CD4-positive, alpha-beta T cell treated with Interferon gamma for 1 hour (primary cell): ENCODE measurements around the gene IL34.
"Not testable (repeated sequence)": the region's sequence is repeated elsewhere in the genome, so short reads cannot be mapped to it uniquely, and the experiment has no call there.

Experiments used
- DNase-seq: peaks from one replicate; pipeline ENCODE4 v3.0.0-alpha.2; 2020

Gene IL34

DNA sequence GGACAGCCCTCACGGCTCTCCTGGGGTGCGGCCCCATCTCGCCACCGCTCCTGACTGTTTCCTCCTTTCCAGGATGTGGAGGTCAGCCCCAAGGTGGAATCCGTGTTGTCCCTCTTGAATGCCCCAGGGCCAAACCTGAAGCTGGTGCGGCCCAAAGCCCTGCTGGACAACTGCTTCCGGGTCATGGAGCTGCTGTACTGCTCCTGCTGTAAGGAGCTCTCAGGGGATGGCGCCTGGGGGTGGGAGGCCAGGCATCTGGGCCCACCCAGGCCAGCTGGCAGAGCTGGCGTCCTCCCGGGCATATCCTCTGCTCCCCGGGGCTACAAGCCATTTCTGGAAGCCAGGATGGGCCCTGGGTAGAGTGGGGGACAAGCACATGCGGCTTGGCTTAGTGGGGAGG, 13.2 kb downstream of the IL34 start:
- DNase-seq: no peak

- DNase-seq: no peak
Observed at GRCh38 chr16:70659953-70660671, 13.8 kb downstream of the IL34 start.

DNA sequence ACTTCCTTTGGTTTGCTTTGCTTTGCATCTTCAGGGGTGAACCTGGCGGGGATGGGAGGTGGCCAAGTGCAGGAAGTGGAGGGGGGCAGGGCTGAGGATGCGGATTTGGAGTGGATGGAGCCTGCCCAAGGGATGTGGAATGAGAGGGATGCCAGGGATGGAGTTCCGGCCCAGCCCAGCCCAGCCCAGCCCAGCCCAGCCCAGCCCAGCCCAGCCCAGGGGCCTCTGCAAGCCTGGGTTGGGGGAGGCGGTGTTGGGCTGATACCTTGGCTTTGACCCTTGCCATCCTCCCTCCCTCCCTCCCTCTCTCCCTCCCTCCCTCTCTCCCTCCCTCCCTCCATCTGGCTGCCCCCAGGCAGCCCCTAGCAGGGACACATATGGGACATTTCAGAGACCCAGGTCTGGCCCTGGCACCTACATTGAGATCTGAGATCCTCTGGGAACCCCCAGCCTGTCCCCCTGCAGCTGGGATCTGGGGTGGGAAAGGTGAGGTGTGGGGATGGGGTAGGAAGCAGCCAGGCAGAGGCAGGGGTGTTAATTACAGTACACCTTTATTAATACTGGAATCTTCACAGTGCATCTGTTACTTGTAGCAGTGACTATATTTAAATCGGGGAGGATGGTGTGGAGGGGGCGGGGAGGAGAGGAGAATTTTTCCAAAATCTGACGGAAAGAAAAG, 14.5 kb downstream of the IL34 start:
- DNase-seq: no peak

GRCh38 chr16:70661534-70661917, 15.2 kb downstream of the IL34 start:
- DNase-seq: no peak

GRCh38 chr16:70661918-70662641, 15.7 kb downstream of the IL34 start:
- no peak for DNase-seq

GRCh38 chr16:70662991-70663523, 16.7 kb downstream of the IL34 start:
- DNase-seq: no peak

DNA sequence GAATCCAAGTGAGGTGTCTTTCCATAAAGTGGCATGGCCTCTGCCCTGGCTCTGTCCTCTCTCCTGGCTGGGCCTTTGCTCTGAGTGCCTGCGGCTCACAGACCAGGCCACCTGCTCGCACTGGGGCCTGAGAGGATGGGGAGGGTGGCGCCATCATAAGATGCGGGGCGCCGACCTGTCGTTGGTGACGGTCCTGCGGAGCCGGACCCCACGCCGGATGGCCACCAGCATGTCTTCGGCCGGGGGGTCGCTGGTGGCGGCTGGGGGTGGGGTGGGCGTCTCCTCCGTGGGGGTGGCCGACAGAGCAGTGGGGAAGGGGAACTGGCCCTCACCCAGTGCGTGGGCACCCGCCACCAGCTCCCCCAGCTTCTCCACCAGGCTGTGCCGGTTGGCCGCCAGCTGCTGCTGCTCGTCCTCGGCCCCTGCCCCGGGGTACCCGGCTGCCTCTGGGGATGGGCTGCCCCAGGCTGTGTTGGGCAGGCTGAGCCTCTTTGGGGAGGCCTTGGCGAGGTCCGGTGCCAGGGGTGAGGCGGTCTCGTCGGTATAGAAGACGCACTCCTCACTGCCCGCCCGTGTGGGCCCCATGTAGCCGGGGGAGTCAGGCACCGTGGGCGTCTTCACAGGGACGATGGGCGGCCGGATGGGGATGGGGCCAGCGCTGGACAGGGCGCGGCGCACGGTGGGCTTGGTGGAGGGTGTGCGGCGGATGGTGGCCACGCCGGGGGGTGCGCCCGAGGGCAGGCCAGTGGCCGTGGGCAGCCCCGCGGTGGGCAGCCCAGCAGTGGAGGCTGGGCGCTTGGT, 17.4 kb downstream of the IL34 start:
- no peak for DNase-seq

DNA sequence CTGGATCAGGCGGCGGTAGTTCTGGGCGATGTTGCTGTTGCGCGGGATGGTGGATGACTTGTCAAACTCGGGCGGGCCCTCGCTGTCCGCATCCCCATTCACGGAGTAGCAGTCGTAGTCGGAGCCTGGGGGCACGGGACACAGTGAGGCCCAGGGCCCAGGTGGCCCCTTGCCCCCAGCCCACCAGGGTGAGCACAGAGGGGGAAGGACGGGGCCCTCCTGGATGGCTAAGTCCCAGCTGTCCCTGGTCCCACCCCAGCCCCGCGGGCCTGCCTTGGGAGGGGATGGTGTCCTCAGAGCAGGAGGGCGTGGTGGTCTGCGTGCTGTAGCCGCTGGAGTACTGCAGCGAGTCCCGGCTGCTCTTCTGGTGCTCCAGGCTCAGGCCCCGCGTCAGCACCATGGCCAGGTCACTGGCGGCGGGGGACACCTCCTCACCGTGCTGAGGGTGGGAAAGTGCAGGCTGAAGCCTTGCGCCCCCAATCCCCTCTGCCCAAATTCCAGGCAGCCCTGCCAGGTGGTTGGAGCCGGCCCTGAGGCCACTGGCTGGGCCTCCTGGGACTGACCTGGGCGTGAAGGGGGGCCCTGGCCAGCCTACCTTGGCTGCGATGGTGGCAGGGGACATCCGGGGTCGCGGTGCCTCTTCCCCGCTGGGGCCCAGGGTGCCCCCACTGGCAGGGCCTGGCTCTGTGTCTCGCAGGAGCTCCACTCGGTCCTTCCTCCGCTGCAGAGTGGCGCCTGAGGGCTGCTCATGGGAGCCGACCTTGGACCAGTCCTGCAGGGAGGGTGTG, 18.2 kb downstream of the IL34 start:
- DNase-seq: no peak

DNA sequence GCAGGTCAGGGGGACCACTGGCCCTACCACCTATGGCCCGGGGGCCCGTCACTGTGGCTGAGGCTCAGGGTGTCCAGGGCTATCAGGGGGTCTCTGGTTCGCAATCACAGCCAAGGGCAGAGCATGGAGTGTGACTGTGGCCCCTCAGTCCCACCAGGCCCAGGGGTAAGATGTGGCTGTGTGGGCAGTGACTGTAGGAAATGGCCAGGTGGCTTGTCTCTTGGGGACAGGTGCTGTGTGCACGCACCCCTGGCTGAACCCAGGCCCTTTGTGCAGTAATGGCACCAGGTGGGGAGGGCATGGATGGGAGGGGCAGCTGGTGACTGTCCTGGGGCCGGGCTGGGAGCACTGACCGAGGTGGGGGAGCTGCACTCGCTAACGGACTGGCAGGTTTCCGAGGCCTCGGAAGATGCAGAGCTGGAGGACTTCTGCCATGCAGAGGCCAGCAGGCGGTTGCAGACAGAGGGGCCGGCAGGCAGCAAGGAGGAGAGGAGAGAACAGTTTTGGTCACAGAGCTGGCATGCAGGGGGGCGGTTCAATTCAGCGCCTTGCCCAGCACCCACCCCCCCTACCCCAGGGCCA, 18.8 kb downstream of the IL34 start:
- no peak for DNase-seq

DNA sequence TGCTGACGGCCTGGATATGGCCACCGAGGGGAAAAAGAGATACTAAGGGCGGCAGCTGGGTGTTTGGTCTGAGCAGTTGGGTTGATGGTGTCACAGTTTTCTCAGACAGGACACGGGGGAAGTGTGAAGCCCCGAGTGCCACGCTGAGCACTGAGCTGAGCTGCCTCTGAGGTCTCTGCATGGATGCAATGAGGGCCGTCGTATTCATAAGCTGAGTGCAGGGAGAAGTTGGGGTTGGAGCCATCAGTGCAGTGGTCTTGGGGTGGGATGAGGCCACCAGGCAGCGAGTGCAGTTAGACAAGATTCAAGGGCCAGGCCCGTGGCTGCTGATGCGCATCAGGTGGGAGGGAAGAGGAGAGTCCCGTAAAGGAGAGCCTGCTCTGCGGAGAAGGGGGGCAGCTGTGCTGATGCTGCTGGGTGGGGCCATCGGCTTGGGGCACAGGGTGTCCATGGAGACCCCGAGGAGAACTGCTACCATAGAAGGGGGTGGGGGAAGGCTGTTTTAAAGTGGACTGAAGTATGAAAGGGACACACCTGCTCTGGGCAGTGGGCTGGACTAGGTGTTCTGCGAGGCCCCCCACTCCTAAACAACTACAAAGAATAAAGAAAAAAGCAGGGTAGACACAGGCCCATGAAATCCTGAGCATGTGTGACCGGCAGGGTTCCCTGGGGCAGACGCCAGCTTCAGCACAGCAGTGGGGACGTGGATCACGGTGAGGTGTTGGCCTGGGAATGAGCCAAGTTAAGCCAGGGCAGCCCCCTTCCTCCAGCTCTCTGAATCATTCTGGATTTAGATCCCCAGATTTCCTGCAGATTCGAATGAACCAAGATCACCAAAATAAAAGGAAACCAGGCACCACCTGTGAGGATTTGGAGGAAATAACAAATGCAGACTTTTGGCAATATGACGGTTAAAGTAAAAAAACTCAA, 19.7 kb downstream of the IL34 start:
- DNase-seq: no peak

GRCh38 chr16:70670175-70670574, 23.8 kb downstream of the IL34 start:
- no peak for DNase-seq

- not testable (repeated sequence) for DNase-seq
Observed at GRCh38 chr16:70670938-70671337, 24.6 kb downstream of the IL34 start.

GRCh38 chr16:70674221-70675014, 28.1 kb downstream of the IL34 start:
- DNase-seq: no peak

- no peak for DNase-seq
Observed at GRCh38 chr16:70675851-70676513, 29.6 kb downstream of the IL34 start.

DNA sequence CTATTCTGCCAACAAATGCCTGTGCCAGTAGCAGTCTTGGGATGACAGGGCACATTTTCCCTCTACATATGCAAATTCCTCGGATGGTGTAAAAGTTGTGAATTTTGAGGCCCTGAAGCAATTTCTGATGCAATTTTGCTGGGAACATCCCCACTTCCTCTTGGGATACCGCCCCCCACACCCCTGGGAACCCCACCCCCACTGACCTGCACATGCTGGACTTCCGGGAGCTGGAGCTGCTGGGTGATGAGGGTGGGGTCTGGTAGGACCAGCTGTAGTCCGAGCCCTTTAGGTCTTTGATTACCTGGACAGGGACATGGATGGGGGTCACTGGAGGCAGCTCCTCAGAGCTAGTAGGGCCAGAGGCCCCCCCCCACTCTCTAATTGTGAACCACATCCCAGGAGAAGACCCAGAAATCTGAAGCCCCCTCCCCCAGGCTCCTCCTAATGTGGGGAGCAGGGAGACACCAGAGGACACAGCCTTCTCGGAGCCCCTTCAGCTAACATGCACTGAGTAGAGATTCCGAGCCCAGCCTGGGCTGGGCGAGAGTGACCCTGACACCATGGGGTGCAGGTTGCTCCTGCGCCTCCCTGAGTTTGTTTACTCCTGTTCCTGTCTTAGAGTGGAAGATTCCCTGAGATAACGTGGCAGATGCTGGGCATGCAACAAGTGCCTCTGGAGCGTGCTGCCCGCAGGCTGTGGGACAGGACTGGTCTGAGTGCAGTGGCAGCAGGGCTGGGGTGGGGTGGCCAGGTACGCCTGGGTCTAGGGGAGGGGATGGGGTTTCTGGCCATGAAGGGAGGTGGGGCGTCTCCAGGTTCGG, 30.5 kb downstream of the IL34 start:
- no peak for DNase-seq

DNA sequence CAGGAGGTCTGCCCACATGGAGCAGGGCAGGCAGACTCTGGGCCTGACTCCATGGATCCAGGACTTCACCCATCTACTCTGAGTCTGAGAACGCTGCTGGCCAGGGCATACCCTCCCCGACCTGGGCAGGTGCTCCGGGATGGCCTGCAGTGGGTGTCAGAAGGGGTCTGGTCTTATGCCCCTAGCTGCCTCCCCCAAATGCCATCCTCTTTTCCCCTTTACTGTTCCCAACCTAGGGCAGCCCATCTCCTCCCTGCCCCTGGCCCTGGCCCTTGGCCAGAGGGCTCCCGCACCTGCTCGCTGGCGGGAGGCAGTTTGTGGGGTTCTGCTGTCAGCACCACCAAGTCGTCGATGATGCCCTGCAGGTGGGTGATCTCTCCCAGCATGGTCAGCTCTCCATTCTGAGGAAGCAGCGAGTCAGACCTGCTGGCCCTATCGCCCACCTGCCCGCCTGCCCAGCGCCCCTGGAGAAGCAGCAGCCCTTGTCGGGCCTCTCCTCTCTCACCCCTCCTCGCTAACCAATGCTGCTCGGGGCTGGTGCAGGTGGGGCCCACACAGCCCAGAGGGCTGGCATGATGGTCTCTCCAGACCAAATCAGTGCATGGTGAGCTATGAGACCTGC, 31.3 kb downstream of the IL34 start:
- no peak for DNase-seq

GRCh38 chr16:70678121-70678897, 31.9 kb downstream of the IL34 start:
- DNase-seq: no peak
